ENCODE measurements around the gene PHF12. TPM values are rescaled to one million over a fixed set of nuclear protein-coding genes. Genes with fewer than 3 reads are reported as not detected.

Gene PHF12
- 42.8 TPM for total RNA-seq

- intact Hi-C loops (cut with DNase I): no loop called here
- ATAC-seq (peak; percentile 94), DNase-seq (ENCODE audit: low spot score) (peak; percentile 100)
Observed at GRCh38 chr17:28951428-28951990, at the start of gene PHF12. PHF12 (minus strand) TSS chr17:28951518; CDS start chr17:28950960, 558 bp downstream.

DNA sequence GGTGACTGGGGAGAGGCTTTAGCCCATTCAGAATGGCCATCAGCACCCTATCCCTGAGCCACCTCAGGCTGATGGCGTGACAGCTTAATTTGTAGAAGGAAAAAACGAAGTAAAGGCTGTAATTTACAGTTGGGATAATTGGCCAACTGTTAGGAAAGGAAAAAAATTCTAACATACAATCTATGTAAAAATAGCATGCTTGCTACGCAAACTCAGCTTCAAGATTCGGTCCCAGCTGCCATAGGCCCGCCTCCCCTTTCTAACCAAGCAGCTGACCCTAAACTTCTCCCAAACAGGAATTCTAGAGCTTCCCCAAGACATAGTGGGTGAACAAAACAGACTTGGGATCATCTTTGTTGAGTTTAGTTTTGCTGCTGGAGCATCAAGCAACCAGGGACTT, 49.7 kb upstream of the PHF12 start:
- ATAC-seq (no peak), DNase-seq (ENCODE audit: low spot score) (no peak)
- intact Hi-C loops (cut with DNase I): no loop called here

DNA sequence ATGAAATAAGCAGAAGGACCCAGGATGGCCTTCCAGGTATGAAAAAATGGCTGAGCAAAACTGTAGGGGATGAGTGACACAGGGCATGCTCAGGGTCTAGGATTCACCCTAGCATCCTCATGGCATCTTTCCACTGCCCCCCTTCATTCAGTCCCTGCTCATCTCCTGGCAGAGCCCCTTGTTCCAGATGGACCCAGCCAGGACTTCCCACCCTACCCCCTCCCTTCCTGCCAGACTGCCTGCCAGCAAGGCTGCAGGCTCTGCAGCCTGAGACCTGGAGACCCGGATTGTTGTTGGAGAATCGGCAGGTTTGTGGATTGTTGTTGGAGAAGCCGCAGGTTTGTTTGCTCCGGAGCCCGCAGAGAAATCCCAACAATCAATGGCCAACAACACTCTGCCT, 47.9 kb upstream of the PHF12 start:
- ATAC-seq (no peak), DNase-seq (ENCODE audit: low spot score) (no peak)
- intact Hi-C loops (cut with DNase I): no loop called here

GRCh38 chr17:28997806-28998205, 46.5 kb upstream of the PHF12 start:
- intact Hi-C loops (cut with DNase I): no loop called here
- no peak for ATAC-seq
- DNase-seq (ENCODE audit: low spot score): no peak

GRCh38 chr17:28996554-28997096, 45.3 kb upstream of the PHF12 start:
- no peak for ATAC-seq
- intact Hi-C loops (cut with DNase I): no loop called here
- DNase-seq (ENCODE audit: low spot score): no peak

GRCh38 chr17:28993645-28994426, 42.5 kb upstream of the PHF12 start:
- intact Hi-C loops (cut with DNase I): no loop called here
- DNase-seq (ENCODE audit: low spot score) (no peak), ATAC-seq (no peak)

GRCh38 chr17:28992625-28993600, 41.6 kb upstream of the PHF12 start:
- intact Hi-C loops (cut with DNase I): no loop called here
- no peak for ATAC-seq
- DNase-seq (ENCODE audit: low spot score): no peak

DNA sequence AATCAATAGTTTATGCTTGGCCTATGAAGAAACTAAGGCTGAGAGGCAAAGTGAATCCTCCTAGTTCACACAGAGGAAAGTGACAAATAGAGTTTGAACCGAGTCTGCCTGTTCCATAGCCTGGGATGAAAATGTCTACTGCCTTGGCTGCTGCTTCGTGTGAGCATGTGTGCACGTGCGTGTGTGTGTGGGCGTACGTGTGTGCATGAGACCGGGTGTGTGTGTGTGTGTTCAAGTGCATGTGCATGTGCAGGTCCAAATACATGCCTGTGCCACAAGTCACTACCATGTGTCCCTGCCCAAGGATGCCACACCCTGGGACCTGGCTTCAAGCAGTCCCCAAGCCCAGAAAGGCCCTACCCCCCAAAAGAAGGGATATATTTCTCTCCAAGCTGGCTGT, 40.9 kb upstream of the PHF12 start:
- intact Hi-C loops (cut with DNase I): no loop called here
- DNase-seq (ENCODE audit: low spot score) (no peak), ATAC-seq (no peak)

DNA sequence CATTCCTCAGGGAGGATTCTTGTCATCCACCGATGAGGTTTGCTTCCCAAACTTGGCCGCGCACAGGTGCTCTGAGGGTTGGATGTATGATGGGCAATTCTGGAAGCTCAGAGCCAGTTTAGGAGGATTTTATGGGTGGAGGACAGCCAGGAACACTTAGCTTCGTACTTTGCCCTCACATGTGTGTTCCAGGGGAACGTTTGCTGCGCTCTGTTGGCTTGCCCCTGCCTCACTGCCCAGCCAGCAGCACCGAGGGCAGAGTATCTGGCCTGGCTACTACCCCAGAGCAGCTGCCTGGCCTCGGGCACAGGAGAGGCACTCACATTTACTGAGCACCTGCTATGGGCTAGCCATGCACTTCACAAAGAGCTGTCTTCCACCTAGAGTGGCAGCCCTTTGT, 40.5 kb upstream of the PHF12 start:
- ATAC-seq: no peak
- DNase-seq (ENCODE audit: low spot score): no peak
- intact Hi-C loops (cut with DNase I): no loop called here

DNA sequence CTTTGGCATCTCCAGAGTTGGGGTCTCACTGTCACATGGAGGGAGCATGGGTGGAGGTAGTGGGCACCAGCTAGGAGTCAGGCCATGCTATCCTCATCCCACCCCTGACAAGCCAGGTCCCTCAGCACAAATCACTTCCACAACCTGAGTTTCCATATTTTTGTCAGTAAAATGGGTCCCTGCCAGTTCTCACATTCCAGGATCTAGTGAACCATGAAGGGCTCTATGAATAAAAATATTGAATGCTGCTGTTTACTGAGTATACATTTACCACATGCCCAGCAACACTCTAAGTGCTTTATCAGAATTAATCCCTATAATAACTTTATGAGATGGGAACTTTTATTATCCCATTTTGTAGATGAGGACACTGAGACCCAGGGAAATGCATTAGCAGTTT, 37.7 kb upstream of the PHF12 start:
- DNase-seq (ENCODE audit: low spot score): no peak
- intact Hi-C loops (cut with DNase I): no loop called here
- no peak for ATAC-seq

DNA sequence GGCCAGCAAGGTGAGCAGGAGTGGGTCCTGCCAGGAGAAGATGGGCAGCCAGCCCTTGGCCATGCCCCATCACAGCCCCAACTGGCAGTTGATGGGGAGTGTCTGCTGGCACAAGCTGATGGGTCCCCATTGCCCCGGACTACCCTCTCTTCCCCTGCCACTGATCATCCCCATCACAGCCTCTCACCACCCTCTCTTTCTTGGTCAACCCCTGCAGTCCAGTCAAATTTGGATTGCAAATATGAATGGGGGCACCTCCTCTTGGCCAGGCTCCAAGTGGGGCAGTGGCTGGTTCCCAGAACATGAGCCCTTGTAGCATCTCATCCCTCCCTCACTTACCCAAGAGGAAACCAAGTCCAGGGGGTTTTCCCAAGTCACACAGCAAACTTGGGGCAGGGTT, 37.2 kb upstream of the PHF12 start:
- intact Hi-C loops (cut with DNase I): no loop called here
- ATAC-seq (no peak), DNase-seq (ENCODE audit: low spot score) (no peak)

- no peak for DNase-seq (ENCODE audit: low spot score)
- intact Hi-C loops (cut with DNase I): no loop called here
- no peak for ATAC-seq
Observed at GRCh38 chr17:28986714-28987655, 35.7 kb upstream of the PHF12 start.

DNA sequence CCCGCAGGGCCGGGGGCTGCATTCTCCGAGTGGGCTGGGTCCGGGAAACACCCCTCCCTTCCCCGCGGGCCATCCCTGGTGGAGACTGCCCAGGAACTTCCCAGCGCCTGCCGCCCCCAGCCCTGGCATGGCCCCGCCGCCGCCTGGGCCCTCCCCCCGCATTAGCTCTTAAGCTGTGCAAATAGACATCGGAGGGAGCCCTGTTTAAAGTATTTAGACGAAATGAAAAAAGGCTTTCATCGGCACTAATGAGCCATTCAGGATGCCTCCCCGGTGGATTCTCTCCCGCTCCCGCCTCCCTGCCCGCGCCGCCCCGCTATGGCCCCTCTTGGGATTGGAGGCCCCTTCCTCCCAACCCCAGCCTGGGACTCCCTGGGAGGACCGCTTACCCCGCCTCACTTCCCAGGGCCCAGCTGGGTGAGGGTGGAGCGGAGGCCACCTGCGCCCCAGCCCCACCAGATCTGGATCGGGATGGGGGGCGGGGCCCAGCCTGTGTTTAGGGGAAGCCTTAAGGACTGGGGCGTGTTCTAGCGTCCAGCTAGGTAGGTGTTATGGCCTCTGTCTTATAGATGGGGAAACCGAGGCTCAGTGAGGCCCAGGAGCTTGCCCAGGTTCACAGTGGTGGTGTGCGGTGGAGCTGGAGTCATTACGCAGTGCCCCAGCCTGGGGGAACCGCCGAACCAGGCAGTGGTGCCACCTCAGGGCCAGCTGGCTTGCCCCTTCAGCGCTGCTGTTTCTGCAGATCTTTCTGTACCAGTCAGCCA, 34.8 kb upstream of the PHF12 start:
- intact Hi-C loops (cut with DNase I): no loop called here
- no peak for DNase-seq (ENCODE audit: low spot score)
- no peak for ATAC-seq

DNA sequence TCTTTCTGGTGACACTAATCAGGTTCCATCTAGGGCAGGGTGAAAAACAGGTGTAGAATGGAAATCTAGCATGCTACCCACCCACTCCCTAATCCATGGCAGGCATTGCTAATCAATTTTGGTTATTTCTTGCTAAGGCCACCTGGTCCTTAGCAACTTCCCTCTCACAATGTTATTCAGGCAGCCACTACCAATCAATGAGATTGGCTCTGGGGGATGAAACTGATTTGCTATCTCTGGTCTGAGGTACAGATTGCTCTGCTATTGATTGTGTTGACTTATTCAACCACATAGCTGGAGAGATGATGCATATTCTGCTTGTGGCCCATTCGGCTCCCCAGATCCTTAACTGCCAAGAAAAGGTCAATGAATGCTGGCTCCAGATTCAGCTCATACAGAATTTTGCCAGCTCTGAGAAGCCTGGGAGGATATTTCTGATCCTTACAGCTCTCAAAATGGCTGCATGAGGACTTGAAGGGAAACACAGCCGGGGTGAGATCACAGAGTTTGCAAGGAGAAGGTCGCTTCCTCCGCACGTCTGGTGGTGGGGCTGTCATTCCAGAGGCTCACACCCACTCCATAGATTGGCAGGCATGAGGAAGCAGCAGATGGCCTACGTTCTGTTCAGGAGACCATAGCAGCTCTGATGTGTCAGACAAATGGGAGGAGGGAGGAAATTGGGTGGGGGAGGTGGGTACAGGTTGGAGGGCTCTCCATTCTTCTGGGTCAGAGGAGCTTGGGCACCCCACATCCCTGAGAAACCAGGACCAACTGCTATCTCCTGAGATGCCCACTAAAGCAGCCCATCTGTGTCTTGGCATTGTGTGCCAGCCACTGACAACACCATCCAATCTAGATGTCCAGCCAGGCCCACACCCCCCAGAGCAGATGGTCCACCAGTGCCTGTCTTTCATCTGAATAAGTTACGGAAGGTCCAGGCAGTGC, 32.2 kb upstream of the PHF12 start:
- no peak for ATAC-seq
- intact Hi-C loops (cut with DNase I): no loop called here
- DNase-seq (ENCODE audit: low spot score): no peak

DNA sequence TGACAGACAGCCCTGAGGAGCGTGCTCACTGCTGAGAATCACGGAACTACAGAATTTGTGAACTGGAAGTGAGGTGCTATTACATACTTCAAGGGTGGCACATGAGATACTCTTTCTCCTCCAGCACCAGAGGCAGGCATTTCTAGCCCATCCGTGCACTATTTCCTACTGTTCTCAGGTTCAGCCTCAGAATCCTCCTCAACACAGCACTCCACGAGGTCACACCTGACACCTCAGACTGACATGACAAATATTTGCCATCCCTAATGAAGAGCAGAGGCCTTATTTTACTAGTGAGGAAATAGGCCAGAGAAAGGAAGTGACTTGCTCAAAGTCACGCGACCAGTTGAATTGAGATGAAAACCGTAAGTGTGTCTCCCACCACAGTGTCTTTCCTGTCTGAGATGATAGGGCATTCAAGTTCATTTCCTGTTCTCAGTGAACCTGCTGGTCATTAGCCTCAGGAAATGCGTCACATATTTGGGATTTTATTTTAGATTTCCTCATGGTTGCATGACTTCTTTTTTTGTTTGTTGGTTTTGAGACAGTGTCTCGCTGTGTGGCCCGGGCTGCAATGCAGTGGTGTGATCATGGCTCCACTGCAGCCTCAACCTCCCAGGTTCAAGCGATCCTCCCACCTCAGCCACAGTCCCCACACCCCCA, 30.9 kb upstream of the PHF12 start:
- DNase-seq (ENCODE audit: low spot score) (no peak), ATAC-seq (peak; percentile 66)
- intact Hi-C loops (cut with DNase I): no loop called here

GRCh38 chr17:28978356-28978964, 27.1 kb upstream of the PHF12 start:
- DNase-seq (ENCODE audit: low spot score) (no peak), ATAC-seq (no peak)
- intact Hi-C loops (cut with DNase I): no loop called here

All from sciatic nerve (tissue), 2 donors.